Measurements from ENCODE around the gene FERD3L. TPM values are rescaled to one million over a fixed set of nuclear protein-coding genes. Genes with fewer than 3 reads are reported as not detected.

Gene FERD3L
- total and polyA plus RNA-seq, 2 donors (not counting 3 experiments of a cell fraction or from before 2014, with no cell fraction given): not detected

- no peaks in the 10 kb centered on the region for H4K20me1 ChIP-seq (replicated peaks; ENCODE audit: control insufficient read depth, extremely low read depth, insufficient read depth, low read length)
- no peaks in the 10 kb centered on the region for H3K4me1 ChIP-seq (ENCODE audit: control insufficient read depth, extremely low read depth, insufficient read depth, low read length)
- BruUV-seq (replicated peaks): no TSS peak
- DNase-seq (ENCODE audit: low read depth, low spot score) (no peak), FAIRE-seq (no peak)
- peaks cover 21 to 68% of the 10 kb centered on the region in 2 experiments for H3K27me3 ChIP-seq (ENCODE audit: control insufficient read depth in 2 of 2, insufficient read depth in 2 of 2, low read length in 2 of 2)
- H2AFZ ChIP-seq (ENCODE audit: low read depth, low read length): no peak overlapping the region
- no peak overlapping the region for H3K4me3 ChIP-seq (replicated peaks in 1 of 3; ENCODE audit: insufficient read depth in 1 of 3, low read depth in 1 of 3, low read length in 3 of 3)
- no peak overlapping the region for H3K4me2 ChIP-seq (ENCODE audit: insufficient read depth, low read length)
- H3K9ac ChIP-seq (replicated peaks; ENCODE audit: extremely low read depth, insufficient read depth, low read length): no peak overlapping the region
- no peaks in the 10 kb centered on the region for H3K36me3 ChIP-seq (ENCODE audit: control insufficient read depth in 2 of 2, extremely low read depth in 1 of 2, insufficient read depth in 2 of 2, low read length in 2 of 2)
- no peaks in the 10 kb centered on the region for H3K9me3 ChIP-seq (replicated peaks; ENCODE audit: control insufficient read depth, insufficient read depth, low read length)
- POLR2A ChIA-PET: no interaction called here
- TF ChIP-seq POLR2A (IDR thresholded peaks at IDR 0.05; ENCODE audit: low read depth, low read length): no peak
- no peak for TF ChIP-seq POLR2AphosphoS5 (IDR thresholded peaks at IDR 0.05; ENCODE audit: insufficient read depth, low read depth, low read length)
- TF ChIP-seq EZH2 (IDR thresholded peaks at IDR 0.05; ENCODE audit: borderline replicate concordance, low read depth, low read length, severe bottlenecking): no peak
- TF ChIP-seq, protein P1, sequence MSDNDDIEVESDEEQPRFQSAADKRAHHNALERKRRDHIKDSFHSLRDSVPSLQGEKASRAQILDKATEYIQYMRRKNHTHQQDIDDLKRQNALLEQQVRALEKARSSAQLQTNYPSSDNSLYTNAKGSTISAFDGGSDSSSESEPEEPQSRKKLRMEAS (IDR thresholded peaks at IDR 0.05; ENCODE audit: insufficient read depth, insufficient read length): no peak
- no peak for TF ChIP-seq MYC (IDR thresholded peaks at IDR 0.05; ENCODE audit: low read depth, low read length)
- no peak for TF ChIP-seq FOS (IDR thresholded peaks at IDR 0.05; ENCODE audit: borderline replicate concordance, insufficient read depth, low read length)
- TF ChIP-seq, protein P2, sequence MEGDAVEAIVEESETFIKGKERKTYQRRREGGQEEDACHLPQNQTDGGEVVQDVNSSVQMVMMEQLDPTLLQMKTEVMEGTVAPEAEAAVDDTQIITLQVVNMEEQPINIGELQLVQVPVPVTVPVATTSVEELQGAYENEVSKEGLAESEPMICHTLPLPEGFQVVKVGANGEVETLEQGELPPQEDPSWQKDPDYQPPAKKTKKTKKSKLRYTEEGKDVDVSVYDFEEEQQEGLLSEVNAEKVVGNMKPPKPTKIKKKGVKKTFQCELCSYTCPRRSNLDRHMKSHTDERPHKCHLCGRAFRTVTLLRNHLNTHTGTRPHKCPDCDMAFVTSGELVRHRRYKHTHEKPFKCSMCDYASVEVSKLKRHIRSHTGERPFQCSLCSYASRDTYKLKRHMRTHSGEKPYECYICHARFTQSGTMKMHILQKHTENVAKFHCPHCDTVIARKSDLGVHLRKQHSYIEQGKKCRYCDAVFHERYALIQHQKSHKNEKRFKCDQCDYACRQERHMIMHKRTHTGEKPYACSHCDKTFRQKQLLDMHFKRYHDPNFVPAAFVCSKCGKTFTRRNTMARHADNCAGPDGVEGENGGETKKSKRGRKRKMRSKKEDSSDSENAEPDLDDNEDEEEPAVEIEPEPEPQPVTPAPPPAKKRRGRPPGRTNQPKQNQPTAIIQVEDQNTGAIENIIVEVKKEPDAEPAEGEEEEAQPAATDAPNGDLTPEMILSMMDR (IDR thresholded peaks at IDR 0.05; ENCODE audit: extremely low read depth in 1 of 2, insufficient read depth in 1 of 2, low read depth in 1 of 2, low read length in 2 of 2): no peak
- no peak for TF ChIP-seq GATA2 (IDR thresholded peaks at IDR 0.05; ENCODE audit: insufficient read depth, insufficient read length, low read depth, low read length)
- dilution Hi-C loops (cut with MboI; ENCODE audit: extremely low pct_ligation_motif_present, low sequenced_read_pairs): no loop called here
- intact Hi-C loops (cut with micrococcal nuclease): no loop called here
- no peak overlapping the region for H3K27ac ChIP-seq (ENCODE audit: insufficient read depth, low read depth, low read length)
- CTCF ChIA-PET: interaction anchor here (1.3 to 2.5 kb wide), 2 partner anchors 22 to 48 kb away, joined by 3 to 8 read pairs; no protein-coding TSS in a partner anchor
- no peaks in the 10 kb centered on the region for H3K79me2 ChIP-seq (ENCODE audit: control insufficient read depth, insufficient read depth, low read length)
- no peaks in the 10 kb centered on the region for H3K9me1 ChIP-seq (replicated peaks; ENCODE audit: control insufficient read depth, extremely low read depth, insufficient read depth, low read length)
Measured at GRCh38 chr7:19099924-19100323, 45.3 kb downstream of the FERD3L start.

Data from endothelial cell of umbilical vein (primary cell).